HG03457 (cell line): ENCODE data around the gene TBC1D16.

Source experiments
- ATAC-seq: cut with Tn5 transposase; IDR thresholded peaks from one replicate; pipeline ENCODE4 v1.9.1; 2021; ENCODE audit warnings: moderate number of reproducible peaks; ENCODE audit not compliant: unreplicated experiment

The TBC1D16 gene

DNA sequence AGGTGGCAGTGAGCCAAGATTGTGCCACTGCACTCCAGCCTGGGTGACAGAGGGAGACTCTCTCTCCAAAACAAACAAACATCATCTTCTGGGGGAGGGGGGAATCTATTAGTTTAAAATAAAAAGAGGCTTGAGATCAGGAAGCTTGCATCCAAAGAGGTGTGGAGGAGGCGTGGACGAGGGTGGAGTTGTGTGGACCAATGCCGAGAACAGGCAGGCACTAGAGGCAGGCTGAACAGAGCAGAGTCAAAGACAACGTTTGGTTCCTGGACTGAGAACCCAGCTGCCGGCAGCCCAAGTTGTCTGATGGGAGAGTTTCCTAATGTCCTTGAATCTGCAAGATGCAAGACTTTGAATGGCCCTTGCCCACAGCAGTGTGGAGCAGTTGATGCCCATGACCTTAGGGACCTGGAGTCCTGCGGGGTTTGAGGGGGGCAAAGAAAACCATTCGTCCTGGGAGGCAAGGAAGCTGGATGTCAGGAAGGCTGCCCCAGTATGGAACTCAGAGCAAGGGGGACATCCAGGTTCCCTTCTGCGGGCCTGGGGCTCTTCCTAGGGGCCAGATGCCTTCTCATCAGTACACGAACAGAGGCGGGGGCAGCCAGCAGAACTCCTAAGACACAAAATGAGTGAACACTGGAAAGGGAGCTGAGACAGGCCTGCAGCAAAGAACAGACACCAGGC is 9.2 kb downstream of the TBC1D16 start:
- ATAC-seq, result no peak

DNA sequence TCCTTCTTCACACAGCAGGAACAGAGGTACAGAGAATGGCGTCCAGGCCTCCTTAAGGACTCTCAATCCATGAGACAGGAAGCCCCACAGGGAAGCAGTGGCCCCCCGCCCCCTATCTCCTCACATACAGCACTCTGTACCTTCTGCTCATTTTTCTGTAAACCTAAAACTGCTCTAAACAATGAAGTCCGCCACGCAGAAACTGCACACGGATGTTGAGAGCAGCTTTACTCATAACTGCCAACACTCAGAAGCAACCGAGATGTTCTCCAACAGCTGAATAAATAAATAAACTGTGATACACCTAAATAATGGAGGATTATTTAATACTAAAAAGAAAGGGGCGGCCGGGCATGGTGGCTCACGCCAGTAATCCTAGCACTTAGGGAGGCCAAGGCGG is 9.9 kb downstream of the TBC1D16 start:
- ATAC-seq, result no peak

DNA sequence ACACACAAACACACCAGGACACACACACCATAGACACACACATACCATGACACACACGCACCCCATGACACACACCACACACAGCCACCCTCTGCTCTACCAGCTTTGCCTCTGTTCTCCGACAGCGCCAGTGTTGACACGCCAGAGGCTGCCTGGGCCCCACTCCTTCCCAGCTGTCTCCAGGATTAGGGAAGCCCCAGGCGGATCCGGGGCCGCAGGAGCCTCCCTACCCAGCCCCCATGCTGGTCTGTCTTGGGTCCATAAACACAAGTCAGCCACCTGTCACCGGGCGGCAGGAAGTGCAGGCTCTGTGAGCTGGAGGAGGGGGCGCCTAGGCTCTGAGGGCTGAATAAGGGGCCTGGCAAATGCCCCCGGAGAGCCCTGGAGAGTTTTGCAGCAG is 10.5 kb downstream of the TBC1D16 start:
- no peak for ATAC-seq

DNA sequence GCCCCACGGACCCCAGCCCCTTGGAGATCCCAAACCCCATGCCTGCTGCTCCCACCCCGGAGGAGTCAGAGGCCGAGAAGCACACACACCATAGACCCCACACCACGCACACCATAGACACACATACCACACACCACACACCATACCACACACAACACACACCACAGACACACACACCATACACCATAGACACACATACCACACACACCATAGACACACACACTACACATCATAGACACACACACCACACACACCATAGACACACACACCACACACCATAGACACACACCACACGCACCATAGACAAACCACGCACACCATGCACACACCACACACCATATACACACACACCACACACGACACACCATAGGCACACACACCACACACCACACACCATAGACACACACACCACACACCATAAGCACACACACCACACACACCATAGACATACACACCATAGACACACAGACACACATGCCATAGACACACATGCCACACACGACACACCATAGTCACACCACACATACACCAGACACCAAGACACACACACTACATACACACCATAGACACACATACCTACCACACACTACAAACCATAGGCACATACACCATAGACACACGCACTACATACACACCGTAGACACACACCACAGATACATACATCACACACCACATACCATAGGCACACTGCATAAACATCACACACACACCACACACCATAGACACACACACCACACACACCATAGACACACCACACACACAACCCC is 11.3 kb downstream of the TBC1D16 start:
- no peak for ATAC-seq

DNA sequence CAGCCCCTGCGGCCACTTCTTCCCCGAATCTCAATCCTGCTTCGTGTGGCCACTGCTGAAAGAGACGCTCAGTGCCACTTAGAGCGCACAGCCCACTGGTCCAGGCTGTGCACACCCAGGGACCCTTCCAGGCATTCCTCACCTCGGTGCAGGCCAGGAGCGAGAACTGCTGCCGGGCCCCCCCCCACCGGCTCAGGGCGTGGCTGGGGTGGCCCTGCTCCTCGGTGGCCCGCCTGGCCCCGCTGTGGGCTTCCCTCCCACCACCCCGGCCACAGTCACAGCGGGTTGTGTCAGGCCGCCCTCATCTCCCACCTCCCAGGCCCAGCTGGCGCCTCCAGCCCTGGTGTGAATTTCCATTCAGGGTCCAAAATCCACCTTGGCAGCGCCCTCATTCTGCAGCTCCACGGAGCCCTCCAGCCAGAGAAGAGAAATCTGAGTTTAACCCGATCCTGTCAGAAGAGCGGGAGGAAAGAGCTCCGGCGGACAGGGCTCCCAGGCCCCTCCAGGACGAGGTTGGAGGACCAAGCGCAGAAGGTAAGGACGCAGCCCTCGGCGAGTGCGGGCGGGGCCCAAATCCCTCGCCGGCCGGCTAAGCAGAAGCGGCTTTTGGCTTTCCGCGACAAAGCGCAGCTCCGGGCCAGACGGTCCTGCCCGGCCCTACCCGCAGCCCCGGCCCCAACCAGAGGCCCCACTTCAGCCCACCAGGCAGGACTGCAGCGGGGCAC is 12.0 kb downstream of the TBC1D16 start:
- no peak for ATAC-seq

DNA sequence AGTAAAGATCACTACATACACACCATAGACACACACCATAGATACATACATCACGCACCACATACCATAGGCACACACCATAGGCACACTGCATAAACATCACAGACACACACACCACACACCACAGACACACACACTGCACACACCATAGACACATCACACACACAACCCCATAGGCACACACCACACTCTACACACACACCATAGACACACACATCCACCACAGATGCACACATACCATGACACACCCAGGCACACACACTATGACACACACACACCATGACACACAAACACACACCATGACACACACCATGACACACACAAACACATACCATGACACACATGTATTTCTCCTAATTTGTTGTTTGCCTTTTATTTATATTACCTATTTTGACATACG is 14.1 kb downstream of the TBC1D16 start:
- ATAC-seq, result no peak

DNA sequence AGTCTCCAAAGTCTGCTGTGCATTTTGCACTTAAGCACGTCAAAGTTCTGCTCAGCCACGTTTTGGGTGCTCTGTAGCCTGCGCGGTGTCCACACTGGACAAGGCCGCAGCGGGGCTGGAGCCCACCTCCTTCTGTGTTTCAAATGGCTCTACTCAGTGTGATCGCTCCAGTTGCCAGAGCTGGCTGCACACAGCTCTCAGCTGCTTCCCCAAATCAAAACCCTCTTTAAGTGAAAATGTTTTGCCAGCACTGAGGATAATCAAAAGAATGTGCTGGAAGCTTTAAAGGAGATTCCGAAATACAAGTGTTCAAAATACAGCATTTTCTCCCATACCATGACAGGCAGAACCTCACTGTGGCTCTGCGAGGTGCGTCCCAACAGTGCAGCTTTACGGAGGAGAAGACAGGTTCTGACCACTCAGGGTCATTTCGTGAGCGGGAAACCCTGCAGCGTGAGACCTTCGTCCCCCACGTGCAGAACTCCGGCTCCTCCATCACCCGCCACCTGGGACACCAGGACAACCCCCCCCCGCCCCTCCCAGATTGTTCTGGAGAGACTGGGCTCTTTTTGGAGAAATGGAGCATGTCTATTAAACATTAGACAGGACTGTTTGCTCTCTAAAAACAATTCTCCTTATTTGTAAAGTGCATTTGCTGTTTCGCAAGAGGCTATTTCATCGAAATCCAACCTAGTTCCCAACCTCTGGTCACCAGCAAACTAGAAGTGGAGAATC is 16.6 kb downstream of the TBC1D16 start:
- ATAC-seq, result no peak

DNA sequence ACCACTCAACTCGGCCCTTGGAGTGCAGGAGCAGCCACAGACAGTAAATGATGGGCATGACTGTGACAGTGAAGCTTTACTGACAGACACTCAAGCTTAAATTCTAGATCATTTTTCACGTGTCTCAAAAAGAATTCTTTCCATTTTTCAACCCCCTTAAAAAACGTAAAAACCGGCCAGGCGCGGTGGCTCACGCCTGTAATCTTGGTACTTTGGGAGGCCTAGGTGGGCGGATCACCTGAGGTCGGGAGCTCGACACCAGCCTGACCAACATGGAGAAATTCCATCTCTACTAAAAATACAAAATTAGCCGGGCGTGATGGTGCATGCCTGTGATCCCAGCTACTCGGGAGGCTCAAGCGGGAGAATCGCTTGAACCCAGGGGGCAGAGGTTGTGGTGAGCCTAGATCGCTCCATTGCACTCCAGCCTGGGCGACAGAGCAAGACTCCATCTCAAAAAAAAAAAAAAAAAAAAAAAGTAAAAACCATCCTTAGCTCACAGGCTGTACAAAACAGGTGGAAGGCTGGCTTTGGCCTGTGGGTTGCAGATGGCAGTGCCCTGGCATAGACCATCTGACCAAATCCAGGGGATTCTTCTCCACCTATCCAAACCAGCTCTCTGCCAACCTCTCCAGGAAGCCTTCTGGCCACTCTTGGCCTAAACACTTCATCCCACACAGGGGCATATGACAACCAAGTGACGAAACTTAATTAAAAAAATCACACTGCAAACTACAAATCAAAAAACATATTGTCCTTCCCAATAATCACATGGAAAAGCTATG is 18.3 kb downstream of the TBC1D16 start:
- no peak for ATAC-seq

DNA sequence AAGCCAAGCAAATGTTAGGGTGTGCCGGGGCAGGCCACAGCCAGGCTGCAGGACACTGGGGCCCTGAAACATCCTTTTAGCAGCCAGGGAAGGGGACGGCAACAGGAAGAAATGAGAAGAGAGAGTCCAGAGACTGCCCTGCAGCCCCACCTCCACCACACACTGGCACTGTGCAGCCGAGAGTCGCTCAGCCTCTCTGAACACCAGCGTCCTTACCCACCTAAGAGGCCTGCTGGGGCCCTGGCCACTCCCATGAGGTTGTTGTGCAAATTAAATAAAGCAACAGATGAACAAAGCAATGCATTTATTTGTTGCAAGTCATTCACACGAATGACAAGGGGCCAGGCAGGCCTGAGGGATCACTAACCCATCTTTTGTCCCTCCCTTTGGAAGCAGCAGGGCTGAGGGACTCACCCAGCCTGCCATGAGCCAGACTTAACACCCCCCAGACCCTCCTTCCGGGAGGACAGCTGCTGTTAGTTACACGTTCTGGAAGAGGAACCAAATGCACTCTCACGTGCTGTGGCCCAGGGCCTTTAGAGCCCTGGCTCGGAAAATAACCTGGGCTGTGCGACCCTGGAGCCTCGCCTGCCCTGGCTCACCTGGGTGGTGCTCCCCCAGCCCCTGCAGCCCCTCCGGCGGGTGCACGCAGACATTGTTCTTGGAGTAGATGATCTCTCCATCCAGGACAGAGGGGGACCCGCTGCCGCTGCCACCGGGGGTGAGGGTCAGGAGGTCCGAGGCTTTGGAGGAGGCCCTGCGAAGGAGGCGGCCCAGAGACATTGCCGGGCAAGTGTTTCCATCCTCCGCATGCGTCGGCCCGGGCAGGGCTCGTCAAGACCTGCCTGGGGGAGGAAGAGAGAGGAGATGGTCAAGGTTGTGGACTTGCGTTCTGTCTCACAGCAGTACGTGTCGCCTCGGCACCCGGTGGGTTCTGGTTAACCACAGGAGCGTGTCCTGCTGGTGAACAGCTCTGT is 22.6 kb downstream of the TBC1D16 start:
- no peak for ATAC-seq

DNA sequence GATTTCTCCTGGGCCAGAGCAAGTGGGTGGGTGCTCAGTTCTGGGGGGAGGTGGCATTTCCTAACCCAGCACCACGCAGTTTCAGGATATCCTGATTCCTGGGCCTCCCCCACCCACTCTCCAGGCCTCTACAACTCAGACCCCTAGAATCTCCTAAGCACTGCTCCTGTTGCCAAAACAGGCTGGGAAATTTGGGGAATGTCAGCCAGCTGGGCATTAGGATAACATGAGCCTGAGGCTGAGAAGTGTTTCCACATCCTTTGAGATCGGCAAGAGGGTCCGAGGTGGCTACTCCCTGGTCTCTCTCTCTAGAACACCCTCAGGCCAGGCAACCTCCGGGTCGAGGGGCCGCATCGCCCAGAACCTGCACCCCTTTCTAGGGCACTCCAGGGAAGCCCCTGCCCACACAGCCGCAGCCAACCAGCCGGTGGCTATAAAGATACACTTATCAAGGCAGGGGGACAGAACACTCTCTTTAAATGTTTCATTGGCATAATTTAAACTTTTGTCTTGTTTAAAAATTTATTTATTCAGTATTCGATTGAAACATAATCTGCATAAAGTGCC is 23.6 kb downstream of the TBC1D16 start:
- no peak for ATAC-seq

DNA sequence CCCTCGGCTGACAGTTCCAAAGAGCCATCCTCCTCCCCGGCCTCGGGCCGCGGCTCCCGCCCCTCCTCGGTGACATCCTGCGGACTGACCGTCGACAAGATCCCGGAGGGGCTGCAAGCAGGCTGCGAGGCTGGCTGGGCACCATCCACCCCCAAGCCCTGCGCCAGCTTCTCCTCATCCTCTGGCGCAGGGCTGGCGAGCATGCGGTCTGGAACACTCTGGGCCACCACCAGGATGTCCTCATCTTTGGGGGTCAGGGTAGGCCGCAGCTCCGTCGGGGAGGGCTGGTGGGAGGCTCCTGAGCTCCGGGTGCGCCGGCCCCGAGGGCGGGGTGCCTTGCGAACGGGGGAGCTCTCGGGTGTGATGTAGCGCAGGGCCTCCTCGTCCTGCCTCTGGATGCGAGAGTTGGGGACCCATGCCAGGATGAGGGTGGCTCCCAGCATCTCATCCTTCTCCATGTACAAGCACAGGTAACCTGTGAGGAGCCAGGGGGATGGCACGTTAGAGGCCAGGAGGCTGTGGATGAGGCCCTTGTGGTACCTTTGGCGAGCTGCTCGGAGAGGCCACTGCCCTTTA is 25.3 kb downstream of the TBC1D16 start:
- no peak for ATAC-seq

DNA sequence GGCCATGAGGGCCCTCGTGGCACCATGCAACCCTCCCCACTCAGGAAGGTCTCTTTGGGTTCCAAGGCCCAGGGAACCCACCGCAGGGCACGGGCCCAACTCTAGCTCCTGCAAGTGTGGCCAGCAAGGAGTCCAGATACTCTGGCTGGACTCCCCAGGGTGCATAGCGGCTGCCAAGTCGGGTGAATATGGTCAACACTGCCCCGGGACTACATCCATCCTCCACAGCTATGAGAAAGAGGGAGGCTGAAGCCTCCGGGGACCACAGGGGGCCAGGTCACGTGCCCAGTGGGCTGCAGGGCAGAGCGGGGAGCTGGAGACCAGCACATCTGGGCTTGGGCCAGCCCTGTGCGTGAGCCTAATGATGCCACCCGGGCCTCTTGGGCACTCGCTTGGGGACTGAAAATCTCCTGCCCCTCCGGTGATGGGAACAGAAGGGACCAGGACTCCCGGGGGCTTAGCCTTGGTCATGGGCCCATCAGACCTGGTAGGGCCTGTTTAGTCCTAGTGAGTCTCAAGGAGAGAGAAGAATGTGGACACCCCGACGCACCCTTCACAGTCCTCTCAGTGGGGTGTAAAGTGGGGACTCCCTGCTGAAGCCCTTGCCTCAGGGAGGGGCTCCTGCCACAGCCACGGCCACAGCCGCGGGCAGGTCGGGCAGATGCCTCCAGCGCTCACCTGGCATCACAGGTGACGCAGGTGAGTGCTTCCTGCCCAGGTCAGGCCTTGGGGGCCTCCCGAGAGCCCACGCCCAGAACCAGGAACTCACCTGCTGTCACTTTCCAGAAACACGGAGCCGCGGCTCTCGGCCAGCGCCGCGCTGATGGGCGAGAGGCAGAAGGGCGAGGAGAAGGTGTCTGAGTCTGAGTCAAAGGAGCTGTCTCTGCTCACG is 26.0 kb downstream of the TBC1D16 start:
- no peak for ATAC-seq

DNA sequence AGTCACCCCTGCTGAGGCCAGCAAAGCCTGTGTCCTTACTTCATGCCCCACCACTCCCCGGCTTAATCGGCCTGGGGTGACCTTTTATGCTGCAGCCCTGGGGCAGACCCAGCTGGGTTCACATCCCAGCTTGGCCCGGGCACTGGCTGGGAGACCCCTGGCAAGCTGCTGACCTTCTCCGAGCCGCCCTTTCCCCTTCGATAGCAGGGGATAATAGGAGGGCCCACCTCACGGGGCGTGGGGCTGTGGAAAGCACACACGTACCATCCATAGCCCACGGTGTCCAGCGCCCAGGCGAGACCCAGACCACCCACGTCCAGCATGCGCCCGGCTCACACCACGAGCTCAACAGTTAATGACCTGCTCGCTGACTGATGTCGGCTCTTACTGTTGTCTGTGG is 26.8 kb downstream of the TBC1D16 start:
- ATAC-seq, result no peak

DNA sequence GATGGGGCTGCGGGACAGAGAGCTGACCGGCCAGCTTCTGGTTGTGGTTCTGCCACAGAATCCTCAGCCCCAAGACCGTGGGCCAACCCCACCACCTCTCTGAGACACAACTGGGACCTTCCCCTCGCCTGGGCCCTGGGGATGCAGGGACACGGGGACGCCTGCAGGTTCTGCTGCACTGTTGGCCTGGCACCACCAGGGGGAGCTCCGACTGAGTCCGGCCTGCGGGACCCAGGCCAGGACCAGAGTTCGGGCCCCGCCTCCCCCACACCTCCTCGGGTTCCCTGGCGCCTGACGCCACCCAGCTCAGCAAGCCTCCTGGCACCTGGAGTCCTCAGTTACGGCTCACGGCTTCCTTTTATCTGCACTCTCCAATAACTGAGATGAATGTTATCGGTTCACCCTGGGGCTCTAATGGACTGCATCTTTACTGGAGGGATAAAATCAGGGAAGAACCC is 27.3 kb downstream of the TBC1D16 start:
- ATAC-seq, result no peak

DNA sequence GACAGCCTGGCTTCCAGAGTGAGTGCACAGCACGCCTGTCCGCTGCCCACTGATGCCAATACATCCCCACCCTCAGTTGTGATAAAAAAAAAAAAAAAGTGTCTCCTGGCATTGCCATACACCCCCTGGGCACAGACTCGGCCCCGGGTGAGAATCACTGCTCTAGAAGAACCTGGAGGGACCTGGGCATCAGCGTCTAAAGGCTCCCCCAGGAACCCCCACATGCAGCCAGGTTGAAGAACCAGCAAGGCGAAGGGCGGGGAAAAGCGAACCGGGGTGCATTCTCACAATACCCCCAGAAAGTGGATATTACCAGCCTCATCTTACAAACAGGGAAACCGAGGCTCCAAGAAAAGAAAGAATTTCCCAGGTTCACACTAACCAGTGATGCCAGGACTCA is 27.7 kb downstream of the TBC1D16 start:
- ATAC-seq, result no peak

DNA sequence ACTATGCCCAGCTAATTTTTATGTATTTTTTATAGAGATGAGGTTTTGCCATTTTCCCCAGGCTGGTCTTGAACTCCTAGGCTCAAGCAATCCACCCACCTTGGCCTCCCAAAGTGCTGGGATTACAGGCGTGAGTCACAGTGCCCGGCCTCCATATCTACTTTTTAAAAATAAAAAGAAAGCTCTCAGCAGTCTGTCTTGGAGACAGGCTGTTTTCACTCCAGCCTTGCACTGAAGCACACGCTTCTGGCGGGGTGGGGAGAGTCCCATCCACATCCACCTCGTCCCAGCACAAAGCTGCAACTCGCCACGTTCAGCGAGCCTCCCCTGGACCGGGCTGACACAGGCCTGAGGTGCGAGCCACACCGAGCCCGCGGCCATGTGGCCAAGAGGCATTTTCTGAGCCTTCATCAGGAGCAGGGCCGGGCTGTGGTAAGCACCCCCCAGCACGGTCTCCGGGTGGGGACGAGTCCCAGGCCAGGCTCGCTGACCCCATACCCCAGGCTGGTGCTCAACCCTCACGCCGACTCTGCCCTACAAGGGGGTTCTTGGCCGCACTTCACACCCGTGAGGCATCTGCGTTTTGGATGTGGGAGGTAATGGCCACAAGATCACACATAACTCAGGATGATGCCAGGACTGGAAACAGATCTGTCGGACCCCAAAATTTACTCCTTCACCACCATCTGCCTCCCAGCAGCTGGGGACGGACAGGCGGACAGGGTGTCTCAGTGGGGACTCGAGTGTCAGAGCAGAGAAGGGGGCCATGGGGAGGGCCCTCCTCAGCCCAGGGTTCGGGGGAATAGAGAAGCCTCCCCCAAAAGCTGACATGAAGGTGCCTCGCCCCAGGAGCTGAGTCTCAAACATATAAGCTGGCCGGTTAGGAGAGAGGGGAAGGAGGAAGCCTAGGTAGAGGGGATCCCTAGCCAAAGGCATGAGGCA is 28.6 kb downstream of the TBC1D16 start:
- no peak for ATAC-seq

DNA sequence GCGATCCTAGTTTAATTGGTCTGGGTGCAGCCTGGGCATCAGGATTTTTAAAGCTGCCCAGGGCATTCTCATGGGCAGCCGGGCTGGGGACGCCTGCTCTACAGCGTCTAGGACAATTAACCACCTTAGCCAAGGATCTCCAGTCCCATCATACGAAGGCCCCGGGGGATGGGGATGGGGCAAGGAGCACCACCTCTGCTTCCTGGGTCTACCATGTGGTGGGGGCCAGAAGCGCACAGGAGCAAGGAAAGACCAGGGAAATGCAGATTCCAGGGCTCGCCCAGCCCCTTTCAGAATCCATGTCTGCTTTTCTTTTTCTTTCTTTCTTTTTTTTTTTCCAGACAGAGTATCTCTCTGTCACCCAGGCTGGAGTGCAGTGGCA is 29.3 kb downstream of the TBC1D16 start:
- ATAC-seq, result no peak
